ENCODE measurements around the gene PRSS50.

PRSS50 gene

DNA sequence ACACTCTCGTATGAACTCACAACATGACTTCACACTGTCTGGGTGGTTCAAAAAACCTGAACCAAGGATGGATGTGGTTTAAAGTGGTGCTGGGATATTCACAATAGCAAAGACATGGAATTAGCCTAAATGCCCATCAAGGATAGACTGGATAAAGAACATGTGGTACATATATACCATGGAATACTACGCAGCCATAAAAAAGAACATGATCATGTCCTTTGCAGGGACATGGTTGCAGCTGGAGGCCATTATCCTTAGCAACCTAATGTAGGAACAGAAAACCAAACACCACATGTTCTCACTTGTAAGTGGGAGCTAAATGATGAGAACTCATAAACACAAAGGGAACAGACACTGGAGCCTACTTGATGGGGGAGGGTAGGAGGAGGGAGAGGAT lies 3.3 kb upstream of the PRSS50 start:
- TF ChIP-seq, protein P1, sequence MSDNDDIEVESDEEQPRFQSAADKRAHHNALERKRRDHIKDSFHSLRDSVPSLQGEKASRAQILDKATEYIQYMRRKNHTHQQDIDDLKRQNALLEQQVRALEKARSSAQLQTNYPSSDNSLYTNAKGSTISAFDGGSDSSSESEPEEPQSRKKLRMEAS (IDR thresholded peaks at IDR 0.05): no peak
- TF ChIP-seq, protein P2, sequence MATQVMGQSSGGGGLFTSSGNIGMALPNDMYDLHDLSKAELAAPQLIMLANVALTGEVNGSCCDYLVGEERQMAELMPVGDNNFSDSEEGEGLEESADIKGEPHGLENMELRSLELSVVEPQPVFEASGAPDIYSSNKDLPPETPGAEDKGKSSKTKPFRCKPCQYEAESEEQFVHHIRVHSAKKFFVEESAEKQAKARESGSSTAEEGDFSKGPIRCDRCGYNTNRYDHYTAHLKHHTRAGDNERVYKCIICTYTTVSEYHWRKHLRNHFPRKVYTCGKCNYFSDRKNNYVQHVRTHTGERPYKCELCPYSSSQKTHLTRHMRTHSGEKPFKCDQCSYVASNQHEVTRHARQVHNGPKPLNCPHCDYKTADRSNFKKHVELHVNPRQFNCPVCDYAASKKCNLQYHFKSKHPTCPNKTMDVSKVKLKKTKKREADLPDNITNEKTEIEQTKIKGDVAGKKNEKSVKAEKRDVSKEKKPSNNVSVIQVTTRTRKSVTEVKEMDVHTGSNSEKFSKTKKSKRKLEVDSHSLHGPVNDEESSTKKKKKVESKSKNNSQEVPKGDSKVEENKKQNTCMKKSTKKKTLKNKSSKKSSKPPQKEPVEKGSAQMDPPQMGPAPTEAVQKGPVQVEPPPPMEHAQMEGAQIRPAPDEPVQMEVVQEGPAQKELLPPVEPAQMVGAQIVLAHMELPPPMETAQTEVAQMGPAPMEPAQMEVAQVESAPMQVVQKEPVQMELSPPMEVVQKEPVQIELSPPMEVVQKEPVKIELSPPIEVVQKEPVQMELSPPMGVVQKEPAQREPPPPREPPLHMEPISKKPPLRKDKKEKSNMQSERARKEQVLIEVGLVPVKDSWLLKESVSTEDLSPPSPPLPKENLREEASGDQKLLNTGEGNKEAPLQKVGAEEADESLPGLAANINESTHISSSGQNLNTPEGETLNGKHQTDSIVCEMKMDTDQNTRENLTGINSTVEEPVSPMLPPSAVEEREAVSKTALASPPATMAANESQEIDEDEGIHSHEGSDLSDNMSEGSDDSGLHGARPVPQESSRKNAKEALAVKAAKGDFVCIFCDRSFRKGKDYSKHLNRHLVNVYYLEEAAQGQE (IDR thresholded peaks at IDR 0.05; ENCODE audit: low read depth): no peak
- TF ChIP-seq CREB1 (IDR thresholded peaks at IDR 0.05; ENCODE audit: low read depth) (no peak), EGR1 (IDR thresholded peaks at IDR 0.05) (no peak), YY1 (IDR thresholded peaks at IDR 0.05; ENCODE audit: low read depth) (no peak), RAD21 (IDR thresholded peaks at IDR 0.05; ENCODE audit: low read depth) (no peak), NFIC (IDR thresholded peaks at IDR 0.05) (no peak), TCF12 (IDR thresholded peaks at IDR 0.05; ENCODE audit: low read depth) (no peak), FOXM1 (IDR thresholded peaks at IDR 0.05; ENCODE audit: borderline replicate concordance, low read depth) (no peak), ZBTB7A (IDR thresholded peaks at IDR 0.05; ENCODE audit: low read depth) (no peak), TEAD4 (IDR thresholded peaks at IDR 0.05) (no peak), CEBPB (IDR thresholded peaks at IDR 0.05) (no peak), TAF1 (IDR thresholded peaks at IDR 0.05; ENCODE audit: low read depth) (no peak), EP300 (IDR thresholded peaks at IDR 0.05; ENCODE audit: borderline replicate concordance) (no peak)
- TF ChIP-seq, protein P3, sequence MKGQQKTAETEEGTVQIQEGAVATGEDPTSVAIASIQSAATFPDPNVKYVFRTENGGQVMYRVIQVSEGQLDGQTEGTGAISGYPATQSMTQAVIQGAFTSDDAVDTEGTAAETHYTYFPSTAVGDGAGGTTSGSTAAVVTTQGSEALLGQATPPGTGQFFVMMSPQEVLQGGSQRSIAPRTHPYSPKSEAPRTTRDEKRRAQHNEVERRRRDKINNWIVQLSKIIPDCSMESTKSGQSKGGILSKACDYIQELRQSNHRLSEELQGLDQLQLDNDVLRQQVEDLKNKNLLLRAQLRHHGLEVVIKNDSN (IDR thresholded peaks at IDR 0.05): no peak

DNA sequence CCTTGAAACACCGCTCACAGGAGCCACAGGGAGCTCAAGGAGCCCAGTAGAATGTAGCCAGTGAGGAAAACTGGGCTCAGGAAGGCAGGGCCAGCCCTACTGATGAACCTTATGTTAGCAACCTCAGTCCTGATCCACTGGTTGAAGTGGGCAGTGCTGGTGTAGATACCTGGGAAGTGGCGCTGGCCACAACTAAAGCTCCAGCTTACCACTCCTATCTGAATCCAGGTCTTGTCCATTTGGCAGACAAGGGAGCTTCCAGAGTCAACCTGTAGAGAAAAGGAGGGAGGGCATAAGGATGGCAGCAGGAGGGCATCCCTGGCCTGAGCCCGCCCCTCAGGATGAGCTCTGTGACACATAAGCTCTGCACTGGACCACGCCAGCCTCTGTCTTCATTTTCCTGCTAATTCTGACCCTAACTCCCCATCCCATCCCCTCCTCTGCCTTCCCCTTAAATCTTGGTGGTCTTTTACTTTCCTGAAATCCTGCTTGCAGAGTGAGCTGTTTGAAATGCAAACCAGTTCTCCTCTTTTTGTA lies 2.1 kb upstream of the PRSS50 start:
- TF ChIP-seq, protein P1 (IDR thresholded peaks at IDR 0.05): no peak
- TF ChIP-seq TAF1 (IDR thresholded peaks at IDR 0.05; ENCODE audit: low read depth) (no peak), ZBTB7A (IDR thresholded peaks at IDR 0.05; ENCODE audit: low read depth) (no peak), TEAD4 (IDR thresholded peaks at IDR 0.05) (no peak), EGR1 (IDR thresholded peaks at IDR 0.05) (no peak), EP300 (IDR thresholded peaks at IDR 0.05; ENCODE audit: borderline replicate concordance) (no peak), CEBPB (IDR thresholded peaks at IDR 0.05) (no peak), TCF12 (IDR thresholded peaks at IDR 0.05; ENCODE audit: low read depth) (no peak), FOXM1 (IDR thresholded peaks at IDR 0.05; ENCODE audit: borderline replicate concordance, low read depth) (no peak), CREB1 (IDR thresholded peaks at IDR 0.05; ENCODE audit: low read depth) (no peak)
- TF ChIP-seq, protein P3 (IDR thresholded peaks at IDR 0.05): no peak
- TF ChIP-seq, protein P2 (IDR thresholded peaks at IDR 0.05; ENCODE audit: low read depth): no peak

DNA sequence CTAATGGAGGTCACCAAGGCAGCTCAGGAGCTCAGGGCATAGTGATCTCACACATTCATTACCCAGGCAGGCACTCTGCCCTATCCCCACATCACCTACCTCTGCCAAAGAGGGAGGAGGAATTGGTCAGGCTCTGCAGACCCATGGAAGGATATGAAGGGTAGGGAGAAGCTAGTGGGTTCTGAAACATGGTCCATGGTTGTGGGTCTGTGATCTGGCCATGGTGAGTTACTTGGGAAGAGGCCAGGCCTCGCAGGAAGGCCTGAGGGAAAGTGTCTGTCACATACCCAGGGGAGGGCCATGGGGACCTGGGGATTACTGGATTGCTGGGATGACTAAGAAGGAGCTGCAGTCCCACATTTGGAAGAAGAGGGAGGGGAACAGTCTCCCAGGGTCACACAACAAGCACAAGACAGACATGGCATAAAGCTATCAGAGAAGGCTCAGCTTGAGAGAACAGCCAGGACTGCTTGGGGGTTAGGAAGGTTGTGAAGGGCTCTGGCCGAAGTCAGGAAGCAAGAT lies 1.4 kb upstream of the PRSS50 start:
- no peak for TF ChIP-seq TCF12 (IDR thresholded peaks at IDR 0.05; ENCODE audit: low read depth)
- TF ChIP-seq, protein P2 (IDR thresholded peaks at IDR 0.05; ENCODE audit: low read depth): no peak
- no peak for TF ChIP-seq EGR1 (IDR thresholded peaks at IDR 0.05)
- no peak for TF ChIP-seq EP300 (IDR thresholded peaks at IDR 0.05; ENCODE audit: borderline replicate concordance)
- TF ChIP-seq FOXM1 (IDR thresholded peaks at IDR 0.05; ENCODE audit: borderline replicate concordance, low read depth): no peak
- TF ChIP-seq CEBPB (IDR thresholded peaks at IDR 0.05): no peak
- TF ChIP-seq TAF1 (IDR thresholded peaks at IDR 0.05; ENCODE audit: low read depth): no peak
- TF ChIP-seq CREB1 (IDR thresholded peaks at IDR 0.05; ENCODE audit: low read depth): no peak
- TF ChIP-seq, protein P1 (IDR thresholded peaks at IDR 0.05): no peak
- TF ChIP-seq, protein P3 (IDR thresholded peaks at IDR 0.05): no peak
- no peak for TF ChIP-seq YY1 (IDR thresholded peaks at IDR 0.05; ENCODE audit: low read depth)
- no peak for TF ChIP-seq ZBTB7A (IDR thresholded peaks at IDR 0.05; ENCODE audit: low read depth)
- TF ChIP-seq NFIC (IDR thresholded peaks at IDR 0.05): no peak
- TF ChIP-seq RAD21 (IDR thresholded peaks at IDR 0.05; ENCODE audit: low read depth): no peak
- no peak for TF ChIP-seq TEAD4 (IDR thresholded peaks at IDR 0.05)

Data from Ishikawa (cell line).